ENCODE measurements around the gene FTCD. TPM values are rescaled to one million over a fixed set of nuclear protein-coding genes. Genes with fewer than 3 reads are reported as not detected.

The FTCD gene
- total RNA-seq, 1 experiment from 2014 or later = 0.21 TPM

GRCh38 chr21:46187814-46188213 is 32.4 kb upstream of the FTCD start:
- CTCF ChIA-PET = no interaction called here
- Histone ChIP-seq H3K27ac (ENCODE audit: low read length) (no peak overlapping the region), H3K4me1 (ENCODE audit: control insufficient read depth, insufficient read depth, low read length) (peaks cover 5% of the 10 kb centered on the region; the same call in 1 of the 2 replicates), H3K36me3 (ENCODE audit: control insufficient read depth, insufficient read depth, low read length) (no peaks in the 10 kb centered on the region), H3K4me3 (ENCODE audit: low read depth in 2 of 2, low read length in 2 of 2) (no peak overlapping the region), H3K9me3 (ENCODE audit: control insufficient read depth, insufficient read depth, low read depth, low read length) (no peaks in the 10 kb centered on the region), H3K27me3 (ENCODE audit: control insufficient read depth, insufficient read depth, low read length) (no peaks in the 10 kb centered on the region)
- POLR2A ChIA-PET = no interaction called here
- in situ Hi-C loops (cut with HindIII; ENCODE audit: low pct_unique_long_range_greater_than_20kb, low sequenced_read_pairs) (no loop called here), intact Hi-C loops (cut with micrococcal nuclease; ENCODE audit: unreplicated experiment) (no loop called here)
- DNase-seq (ENCODE audit: low read depth, low spot score) (no peak), ATAC-seq (no peak)
- no TSS peak for BruUV-seq (replicated peaks)
- TF ChIP-seq SIN3A (IDR thresholded peaks at IDR 0.05; ENCODE audit: borderline replicate concordance, insufficient read depth, low read depth, low read length) (no peak), TCF7L2 (IDR thresholded peaks at IDR 0.05; ENCODE audit: low read depth, low read length) (no peak), CTCF (IDR thresholded peaks at IDR 0.05) (no peak), REST (IDR thresholded peaks at IDR 0.05; ENCODE audit: insufficient read depth in 1 of 2, low read depth in 2 of 2, low read length in 1 of 2) (no peak), POLR2AphosphoS5 (IDR thresholded peaks at IDR 0.05; ENCODE audit: low read depth, low read length) (no peak)

- no peak for ATAC-seq
- CTCF ChIA-PET = interaction anchor here (0.7 kb wide), 1 partner anchor 24 kb away, joined by 3 read pairs; no protein-coding TSS in a partner anchor
- H3K27me3 ChIP-seq (ENCODE audit: control insufficient read depth, insufficient read depth, low read length) = no peaks in the 10 kb centered on the region
- POLR2A ChIA-PET = no interaction called here
- H3K27ac ChIP-seq (ENCODE audit: low read length) = no peak overlapping the region
- intact Hi-C loops (cut with micrococcal nuclease; ENCODE audit: unreplicated experiment) = no loop called here
- in situ Hi-C loops (cut with HindIII; ENCODE audit: low pct_unique_long_range_greater_than_20kb, low sequenced_read_pairs) = no loop called here
- no peak for DNase-seq (ENCODE audit: low read depth, low spot score)
- no peaks in the 10 kb centered on the region for H3K36me3 ChIP-seq (ENCODE audit: control insufficient read depth, insufficient read depth, low read length)
- peaks cover 5% of the 10 kb centered on the region; the same call in 1 of the 2 replicates for H3K4me1 ChIP-seq (ENCODE audit: control insufficient read depth, insufficient read depth, low read length)
- H3K4me3 ChIP-seq (ENCODE audit: low read depth in 2 of 2, low read length in 2 of 2) = no peak overlapping the region
- BruUV-seq (replicated peaks) = no TSS peak
- H3K9me3 ChIP-seq (ENCODE audit: control insufficient read depth, insufficient read depth, low read depth, low read length) = no peaks in the 10 kb centered on the region
- TF ChIP-seq SIN3A (IDR thresholded peaks at IDR 0.05; ENCODE audit: borderline replicate concordance, insufficient read depth, low read depth, low read length) (no peak), TCF7L2 (IDR thresholded peaks at IDR 0.05; ENCODE audit: low read depth, low read length) (no peak), POLR2AphosphoS5 (IDR thresholded peaks at IDR 0.05; ENCODE audit: low read depth, low read length) (no peak), REST (IDR thresholded peaks at IDR 0.05; ENCODE audit: insufficient read depth in 1 of 2, low read depth in 2 of 2, low read length in 1 of 2) (no peak), CTCF (IDR thresholded peaks at IDR 0.05) (no peak)
Measured at GRCh38 chr21:46187261-46187660, 31.9 kb upstream of the FTCD start.

All from Panc1 (cell line).